Lower leg skin (tissue), 3 donors: ENCODE measurements around the gene SLC7A7.

Experiments used
- POLR2A ChIP-seq, 2 donors: fragments of 450-650 bp; IDR thresholded peaks; one replicate each; pipeline ENCODE4 v1.6.1; 2016 to 2017; ENCODE audit warnings: antibody characterized with exemption in 2 of 2, mild to moderate bottlenecking in 1 of 2, moderate library complexity in 1 of 2
- TF ChIP-seq, protein P1 (sequence below), 3 donors: fragments of 450-650 bp; IDR thresholded peaks; one replicate each; pipeline ENCODE4 v1.5.1; 2016; ENCODE audit warnings: antibody characterized with exemption in 3 of 3, mild to moderate bottlenecking in 3 of 3, moderate library complexity in 2 of 3

DNA sequence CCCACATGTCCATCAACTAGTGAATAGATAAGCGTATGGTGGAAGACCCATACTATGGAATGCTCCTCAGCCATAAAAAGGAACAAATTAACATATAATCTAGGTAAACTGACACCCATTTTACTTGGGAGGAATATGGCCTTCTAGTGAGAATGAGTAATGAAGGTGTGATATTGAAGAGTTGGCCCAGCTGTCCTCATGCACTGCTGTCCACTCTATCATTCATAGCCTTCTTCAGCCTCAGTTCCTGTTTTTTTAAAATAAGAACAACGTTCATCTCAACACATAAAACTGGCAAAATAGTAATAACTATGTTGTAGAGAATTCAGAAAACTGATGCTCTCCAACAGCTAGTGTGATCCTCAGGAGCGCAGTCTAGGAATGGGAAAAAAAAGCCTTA is 75.2 kb downstream of the SLC7A7 start:
- TF ChIP-seq, protein P1, sequence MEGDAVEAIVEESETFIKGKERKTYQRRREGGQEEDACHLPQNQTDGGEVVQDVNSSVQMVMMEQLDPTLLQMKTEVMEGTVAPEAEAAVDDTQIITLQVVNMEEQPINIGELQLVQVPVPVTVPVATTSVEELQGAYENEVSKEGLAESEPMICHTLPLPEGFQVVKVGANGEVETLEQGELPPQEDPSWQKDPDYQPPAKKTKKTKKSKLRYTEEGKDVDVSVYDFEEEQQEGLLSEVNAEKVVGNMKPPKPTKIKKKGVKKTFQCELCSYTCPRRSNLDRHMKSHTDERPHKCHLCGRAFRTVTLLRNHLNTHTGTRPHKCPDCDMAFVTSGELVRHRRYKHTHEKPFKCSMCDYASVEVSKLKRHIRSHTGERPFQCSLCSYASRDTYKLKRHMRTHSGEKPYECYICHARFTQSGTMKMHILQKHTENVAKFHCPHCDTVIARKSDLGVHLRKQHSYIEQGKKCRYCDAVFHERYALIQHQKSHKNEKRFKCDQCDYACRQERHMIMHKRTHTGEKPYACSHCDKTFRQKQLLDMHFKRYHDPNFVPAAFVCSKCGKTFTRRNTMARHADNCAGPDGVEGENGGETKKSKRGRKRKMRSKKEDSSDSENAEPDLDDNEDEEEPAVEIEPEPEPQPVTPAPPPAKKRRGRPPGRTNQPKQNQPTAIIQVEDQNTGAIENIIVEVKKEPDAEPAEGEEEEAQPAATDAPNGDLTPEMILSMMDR (IDR thresholded peaks at IDR 0.05) = no peak
- TF ChIP-seq POLR2A (IDR thresholded peaks at IDR 0.05) = no peak
